HG03342 (cell line): ENCODE data around the gene CTNNB1.
A peak's percentile ranks its signal among the peaks of the same experiment; 100 is the strongest.

Experiments used
- ATAC-seq: cut with Tn5 transposase; IDR thresholded peaks from one replicate; pipeline ENCODE4 v1.9.1; 2021; ENCODE audit warnings: mild to moderate bottlenecking, moderate library complexity; ENCODE audit not compliant: unreplicated experiment

CTNNB1 gene

DNA sequence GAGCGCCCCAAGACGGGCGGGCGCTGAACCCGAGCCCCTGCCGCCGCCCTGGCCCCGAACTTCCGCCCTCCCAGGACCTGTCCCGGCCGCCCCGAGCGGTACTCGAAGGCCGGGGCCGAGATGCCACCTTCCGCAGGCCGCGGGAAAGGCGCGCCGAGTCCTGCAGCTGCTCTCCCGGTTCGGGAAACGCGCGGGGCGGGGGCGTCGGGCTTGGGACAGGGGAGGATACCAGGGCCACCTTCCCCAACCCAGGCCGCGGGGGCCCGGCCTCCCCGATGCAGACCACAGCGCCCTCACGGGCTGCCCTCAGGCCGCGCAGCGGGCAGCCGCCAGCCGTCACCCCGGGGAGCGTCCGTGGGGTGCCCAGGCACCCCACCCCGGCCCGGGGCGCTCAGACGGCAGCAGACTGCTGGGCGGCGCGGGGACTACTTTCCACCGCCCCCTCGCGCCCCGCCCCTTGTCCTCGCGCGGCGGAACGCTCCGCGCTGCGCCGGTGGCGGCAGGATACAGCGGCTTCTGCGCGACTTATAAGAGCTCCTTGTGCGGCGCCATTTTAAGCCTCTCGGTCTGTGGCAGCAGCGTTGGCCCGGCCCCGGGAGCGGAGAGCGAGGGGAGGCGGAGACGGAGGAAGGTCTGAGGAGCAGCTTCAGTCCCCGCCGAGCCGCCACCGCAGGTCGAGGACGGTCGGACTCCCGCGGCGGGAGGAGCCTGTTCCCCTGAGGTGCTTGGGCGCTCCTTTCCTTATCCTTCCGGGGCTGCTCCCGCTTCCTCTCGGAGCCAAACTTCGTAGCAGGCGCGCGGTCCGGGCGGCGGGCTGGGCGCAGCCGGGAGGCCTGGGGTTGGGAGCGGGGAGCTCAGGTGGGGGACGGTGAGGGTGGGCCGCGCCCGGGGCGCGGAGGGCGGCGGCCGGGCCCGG, at the start of gene CTNNB1:
Gene CTNNB1, plus strand, starts transcription at position 556 of the 916 bp plus-strand sequence. CDS start 24,564 bp downstream, outside the sequence.
- ATAC-seq = peak; percentile 69

DNA sequence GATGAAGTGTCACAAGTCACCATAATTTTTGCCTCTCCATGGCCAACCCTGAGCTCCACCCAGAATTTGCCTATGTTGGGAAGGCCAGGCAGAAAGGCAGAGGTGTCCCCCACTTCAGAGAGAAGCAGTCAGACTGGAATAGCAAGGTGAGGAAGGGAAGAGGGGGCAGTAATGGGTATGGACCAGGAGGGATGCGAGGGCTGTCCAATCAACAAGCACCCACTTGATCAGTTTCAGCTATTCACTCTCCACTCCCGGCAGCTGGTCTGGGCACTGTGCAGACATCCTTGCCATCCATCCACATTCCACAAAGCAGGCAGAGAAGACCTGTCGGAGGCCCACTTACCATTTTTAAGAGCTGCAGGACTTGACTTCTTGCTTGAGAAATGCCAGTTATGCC, 43.5 kb upstream of the CTNNB1 start:
- ATAC-seq = no peak

DNA sequence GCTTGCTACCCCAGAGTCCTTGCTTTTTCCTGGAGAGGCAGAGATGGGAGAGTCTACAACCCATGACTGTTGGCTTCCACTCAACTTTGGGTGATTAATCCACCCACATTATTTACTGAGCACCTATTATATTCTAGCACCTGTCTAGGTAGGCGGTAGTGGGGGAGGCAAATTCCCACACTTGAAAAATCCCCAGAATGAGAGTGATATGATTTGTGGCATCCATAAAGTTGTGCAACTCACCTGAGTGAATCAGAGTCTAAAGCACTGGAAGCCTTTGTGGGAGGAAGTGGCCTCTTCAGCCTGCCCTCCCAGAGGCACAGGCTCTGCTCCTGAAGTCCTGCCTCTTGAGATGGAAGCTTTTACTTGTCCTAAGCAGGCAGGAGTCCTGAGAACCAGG, 40.4 kb upstream of the CTNNB1 start:
- no peak for ATAC-seq

DNA sequence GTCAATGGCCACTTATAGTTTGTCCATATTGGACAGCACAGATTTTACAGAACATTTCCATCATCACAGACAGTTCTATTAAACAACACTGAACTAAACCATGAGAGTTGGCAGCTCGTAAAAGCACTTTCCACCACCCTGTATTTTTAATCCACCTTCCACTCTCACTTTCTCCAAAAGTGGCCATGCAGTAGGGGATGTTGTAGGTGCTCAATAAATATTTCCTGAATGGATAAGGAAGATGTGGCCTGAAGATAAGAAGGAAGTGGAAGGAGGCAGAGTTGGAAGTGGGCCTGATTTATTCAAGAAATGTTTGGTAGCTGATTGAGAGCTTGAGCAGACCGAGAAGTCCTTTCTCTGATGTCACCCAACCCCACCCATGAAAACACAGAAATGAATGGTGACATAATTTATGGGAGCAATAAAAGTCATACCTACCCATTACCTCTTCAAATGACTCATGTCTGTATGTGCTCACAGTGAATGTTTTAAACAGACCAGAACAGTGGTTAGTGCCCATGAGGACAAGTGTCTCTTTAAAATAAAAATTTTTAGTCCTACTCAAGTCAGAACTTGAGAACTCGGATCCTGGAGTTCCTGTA, 39.6 kb upstream of the CTNNB1 start:
- ATAC-seq = no peak

DNA sequence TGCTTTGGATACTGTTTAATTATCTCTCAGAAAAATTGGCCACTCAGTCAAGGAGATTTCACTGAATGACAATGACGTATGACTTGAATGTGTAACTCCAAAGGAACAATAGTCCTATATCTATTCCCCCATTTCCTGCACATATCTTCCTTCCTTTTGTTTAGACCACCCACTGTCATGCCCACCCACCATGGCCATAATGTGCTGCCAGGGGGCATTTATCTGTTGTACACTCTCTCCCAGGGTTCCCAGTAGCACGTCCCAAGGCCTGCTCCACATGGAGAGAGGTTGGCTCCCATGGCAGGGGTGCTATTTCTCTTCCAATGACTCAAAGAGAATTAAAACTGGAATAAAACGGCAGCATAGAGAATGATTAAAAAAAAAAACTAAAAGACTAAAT, 36.8 kb upstream of the CTNNB1 start:
- no peak for ATAC-seq

DNA sequence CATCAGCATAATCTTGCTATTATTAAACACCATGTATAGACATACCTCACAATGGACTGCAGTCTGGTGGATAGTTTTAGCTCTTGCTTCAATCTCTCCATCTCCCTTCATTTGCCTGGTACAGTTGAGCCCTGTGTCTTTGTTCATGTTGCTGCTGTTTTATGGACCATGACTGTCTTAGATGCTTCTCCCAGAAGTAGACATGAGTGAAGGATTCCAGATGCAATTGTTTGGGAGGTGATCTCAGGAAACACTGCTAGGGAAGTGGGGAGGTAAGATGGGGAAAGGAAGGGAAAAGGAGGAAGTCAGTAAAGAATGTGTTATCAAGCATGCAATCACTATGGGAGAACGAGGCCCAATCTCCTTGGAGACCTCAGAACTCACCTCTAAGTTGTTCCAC, 36.3 kb upstream of the CTNNB1 start:
- no peak for ATAC-seq

DNA sequence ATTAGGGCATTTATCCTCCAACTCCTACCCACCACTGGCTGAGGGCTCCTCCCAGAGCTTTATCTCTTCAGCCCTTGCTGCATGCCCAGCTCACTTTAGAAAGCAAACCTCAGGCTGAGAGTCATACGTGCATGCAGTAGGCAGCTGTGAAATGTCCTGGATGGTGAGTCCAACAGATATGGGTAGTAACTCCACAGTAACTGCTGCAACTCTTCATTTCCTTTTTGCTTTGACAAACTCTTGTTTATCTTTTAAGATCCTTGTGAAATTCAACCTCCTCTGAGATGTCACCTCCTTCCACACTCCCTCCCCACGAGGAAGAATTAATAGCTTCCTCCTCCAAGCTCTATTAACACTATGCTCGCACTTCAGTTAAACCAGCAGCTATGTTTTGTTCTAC, 35.9 kb upstream of the CTNNB1 start:
- ATAC-seq = no peak

DNA sequence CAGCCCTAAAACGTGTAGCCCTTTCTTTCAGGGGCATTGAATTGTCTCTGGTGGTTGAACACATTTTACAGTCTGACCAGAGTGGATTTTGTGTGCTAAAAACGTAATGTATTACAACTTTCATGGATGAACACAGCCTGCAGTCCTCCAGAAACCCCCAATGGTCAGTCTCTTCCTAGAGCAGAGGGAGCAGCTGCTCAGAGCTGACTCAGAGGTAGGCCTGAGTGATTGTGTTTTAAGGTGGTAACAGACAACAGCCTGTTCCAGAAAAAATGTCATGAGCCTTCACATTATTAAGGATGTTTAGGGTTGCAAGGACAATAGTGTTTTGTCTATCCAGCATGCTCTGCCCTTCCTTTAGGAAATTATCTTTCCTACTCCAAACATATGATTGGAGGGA, 34.5 kb upstream of the CTNNB1 start:
- no peak for ATAC-seq

DNA sequence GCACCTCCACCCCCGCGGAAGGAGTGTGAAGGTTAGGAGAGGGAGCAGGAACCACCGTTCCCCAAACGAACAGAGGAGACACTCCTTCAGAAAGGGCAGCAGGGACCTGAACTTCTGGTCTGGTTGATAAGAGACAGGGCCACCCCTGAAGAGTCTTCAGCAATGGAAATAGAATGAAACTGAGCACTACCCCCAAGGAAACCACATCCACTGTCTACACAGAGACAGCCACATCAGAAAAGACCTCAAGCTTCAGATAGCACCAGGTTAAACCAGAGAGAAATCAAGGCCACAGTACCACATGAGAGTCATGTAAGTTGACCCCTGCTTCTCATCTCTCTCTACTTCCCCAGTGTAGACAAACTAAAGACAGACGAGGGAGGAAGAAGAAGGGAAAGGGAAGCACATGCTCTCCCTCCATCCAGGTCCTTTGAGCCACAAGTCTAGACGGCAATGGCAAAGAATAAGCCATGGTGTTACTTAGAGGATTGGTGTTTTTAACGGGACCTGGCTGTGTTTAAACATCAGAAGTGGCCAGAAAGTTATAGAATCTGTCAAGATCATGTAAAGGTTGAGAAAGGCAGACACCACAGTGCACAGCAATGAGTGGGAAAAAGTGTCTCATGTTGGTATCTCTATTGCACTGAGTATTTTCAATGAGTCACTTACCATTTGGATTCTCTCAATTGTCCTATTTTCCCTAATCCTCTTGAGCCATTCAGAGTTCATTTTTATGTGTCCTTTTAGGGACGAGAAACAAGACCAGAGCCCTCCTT, 31.4 kb upstream of the CTNNB1 start:
- ATAC-seq = no peak

DNA sequence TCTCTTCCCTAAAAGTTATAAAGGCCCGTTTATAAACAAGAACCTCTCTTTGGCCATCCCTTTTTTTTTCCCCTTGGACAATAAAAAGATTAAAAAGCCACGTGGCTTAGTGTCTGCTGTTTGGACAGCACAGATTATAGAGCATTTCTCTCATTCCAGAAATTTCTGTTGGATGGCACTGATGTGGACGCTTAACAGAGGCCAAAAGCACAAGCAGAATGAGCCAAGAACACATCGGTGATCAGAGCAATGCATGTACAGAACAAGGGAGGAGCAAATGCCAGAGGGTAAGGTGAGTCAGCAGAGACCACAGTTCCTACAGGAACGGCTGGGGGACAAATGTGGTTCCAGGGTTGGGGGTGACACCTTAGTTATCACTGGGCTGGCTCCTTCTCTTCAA, 30.3 kb upstream of the CTNNB1 start:
- ATAC-seq = no peak

DNA sequence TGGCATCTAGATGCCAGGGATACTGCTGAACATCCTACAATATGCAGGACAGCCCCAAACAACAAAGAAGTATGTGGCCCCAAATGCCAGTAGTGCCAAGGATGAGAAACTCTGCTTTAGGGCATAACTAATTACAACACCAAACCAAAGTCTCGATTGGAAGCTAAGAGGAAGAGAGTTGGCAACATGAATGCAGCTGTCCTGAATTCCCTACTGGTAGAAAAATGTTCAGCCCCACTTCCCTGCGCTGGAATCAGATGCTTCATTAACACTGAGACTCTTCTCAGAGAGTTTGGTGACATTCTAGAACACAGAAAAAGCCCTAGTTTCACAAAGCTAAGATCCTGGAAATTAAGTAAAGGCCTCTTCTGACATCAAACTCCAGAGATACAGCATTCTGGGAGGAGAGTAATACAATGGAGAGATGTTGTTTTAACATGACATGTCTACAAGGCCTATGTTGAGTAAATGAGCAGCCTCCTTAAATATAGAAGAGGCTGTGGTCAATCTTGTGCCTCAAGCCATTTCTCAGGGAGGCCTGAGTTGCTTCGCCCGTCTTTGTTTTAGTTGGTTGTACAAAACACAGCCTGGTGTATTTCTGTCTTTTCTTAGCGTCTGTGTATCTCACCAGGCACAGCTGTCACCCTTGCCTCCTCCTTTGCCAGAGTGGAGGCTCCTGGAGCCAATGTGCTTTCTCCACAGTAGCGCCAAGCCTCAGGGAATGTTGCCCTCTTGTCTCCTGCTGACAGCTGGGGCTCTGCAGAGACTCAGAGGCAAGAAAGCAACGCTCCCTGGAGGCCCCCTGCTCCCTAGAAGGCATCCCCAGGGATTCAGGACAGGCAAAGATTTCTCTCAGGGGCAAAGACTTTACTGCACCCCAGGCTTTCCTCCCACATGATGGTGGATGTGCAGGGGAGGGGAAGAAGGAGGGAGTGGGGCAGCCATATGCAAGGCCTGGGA, 25.1 kb upstream of the CTNNB1 start:
- no peak for ATAC-seq

DNA sequence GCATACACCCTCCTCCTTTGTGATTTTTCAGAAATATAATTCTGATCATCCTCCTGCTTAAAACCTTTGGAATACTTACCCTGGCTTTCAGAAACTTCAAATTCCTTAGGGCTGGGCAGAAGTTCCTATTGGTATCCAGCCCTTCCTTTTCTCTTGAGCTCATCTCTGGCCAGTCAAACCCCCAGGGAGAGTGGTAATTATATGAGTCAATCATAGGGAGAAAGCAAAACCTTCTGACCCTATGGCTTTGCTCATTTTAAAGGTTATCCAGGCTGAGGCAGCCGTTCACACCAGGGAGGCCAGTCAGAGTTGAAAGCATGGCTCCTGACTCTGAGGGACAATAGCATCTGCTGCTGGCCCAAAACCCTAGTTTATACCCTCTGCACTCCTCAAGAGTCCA, 23.9 kb upstream of the CTNNB1 start:
- no peak for ATAC-seq

DNA sequence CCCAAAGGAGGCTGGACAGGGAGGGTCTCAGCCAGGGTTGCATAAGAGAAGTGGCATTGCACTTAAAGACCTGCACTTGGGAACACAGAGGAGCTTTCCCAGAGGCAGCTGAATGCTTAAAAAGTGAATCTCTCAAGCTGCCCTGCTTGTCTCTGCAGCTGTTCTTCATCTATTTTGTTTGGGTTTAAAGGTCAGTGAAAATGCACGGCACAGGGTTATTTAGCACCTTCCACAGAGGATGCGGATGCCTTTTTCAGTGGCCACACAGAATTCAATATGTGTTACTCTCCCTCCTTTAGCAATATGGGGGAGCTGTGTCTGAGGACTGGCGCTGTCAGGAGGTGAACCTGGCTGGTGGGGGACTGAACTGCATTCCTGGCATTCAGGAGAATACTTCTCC, 22.7 kb upstream of the CTNNB1 start:
- no peak for ATAC-seq

DNA sequence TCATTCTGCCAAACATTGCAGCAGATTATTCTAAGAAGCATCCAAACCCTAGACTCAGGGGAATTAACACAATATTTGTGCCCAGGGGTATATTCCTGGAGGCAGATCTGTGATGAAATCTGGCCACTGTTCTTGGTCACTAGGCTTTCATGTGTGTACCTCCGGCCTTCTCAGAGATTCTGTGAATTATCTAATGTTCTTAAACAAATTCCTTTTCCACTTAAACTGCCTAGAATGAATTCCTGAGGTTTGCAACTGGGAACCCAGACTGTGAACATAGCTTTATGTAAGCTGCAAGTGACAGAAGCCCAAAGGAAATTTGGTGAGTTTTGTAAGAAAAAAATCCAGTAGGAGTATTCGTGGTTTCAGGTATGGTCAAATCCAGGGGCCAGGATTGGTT, 20.7 kb upstream of the CTNNB1 start:
- no peak for ATAC-seq

DNA sequence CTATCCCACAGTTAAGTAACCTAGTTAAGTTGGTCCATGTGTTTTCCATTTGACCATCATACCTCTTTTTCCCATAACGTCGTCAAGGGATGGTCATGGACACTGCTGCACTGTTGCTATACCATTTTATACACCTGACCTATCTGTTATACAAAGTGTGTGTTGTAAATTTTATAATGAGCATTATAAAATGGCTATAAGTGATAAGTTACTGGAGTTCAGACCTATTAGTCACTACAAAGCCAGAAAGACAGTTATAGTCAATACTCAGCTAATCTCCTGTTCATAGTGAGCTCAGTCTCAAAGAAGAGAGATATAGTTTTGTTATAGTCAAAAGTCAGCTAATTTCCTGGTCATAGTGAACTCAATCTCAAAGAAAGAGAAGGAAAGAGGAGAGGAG, 18.9 kb upstream of the CTNNB1 start:
- ATAC-seq = no peak

DNA sequence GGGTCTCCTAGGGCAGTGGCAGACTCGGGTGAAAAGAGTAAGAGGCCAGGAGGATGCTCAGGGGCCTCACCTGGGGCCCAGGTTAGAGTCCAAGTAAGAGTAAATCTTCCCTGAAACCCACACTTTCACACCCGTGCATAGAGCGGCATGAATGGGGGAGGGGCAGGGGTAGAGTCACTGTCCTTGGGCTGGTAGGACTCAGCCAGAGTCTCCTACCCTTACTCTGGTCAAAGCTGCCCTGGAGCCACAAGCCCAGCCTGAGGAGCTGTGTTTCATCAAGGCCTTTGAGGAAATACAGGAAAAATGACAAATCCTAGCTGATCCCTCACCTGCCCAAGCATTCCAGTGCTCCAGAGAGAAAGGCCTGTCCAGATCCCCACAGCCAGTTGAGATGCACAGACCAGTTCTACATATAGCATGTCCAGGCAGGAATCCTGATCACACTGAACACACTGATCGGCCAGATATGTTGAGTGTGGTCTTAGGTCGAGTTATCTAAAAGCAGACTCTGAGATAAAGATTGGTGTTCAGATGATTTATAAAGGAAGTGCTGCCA, 16.7 kb upstream of the CTNNB1 start:
- ATAC-seq = no peak

DNA sequence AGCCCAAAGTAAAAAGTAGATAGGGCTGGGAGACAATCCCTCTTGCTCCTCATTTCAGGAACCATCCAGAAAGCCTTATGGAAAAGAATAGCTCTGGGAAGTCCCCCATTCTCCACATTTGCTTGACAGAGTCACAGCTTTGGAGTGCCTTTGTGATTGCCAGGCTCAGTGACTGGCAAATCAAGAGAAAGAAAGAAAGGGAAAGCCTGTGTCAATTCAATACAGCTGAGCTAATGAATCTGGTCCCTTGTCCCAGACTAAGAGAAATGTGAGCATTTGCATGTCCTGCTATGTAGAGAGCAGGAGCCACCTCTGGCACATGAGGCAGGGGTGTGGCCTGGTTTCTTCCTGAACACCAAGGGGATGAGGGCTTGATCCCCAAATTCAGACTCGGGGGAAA, 14.9 kb upstream of the CTNNB1 start:
- ATAC-seq = no peak

DNA sequence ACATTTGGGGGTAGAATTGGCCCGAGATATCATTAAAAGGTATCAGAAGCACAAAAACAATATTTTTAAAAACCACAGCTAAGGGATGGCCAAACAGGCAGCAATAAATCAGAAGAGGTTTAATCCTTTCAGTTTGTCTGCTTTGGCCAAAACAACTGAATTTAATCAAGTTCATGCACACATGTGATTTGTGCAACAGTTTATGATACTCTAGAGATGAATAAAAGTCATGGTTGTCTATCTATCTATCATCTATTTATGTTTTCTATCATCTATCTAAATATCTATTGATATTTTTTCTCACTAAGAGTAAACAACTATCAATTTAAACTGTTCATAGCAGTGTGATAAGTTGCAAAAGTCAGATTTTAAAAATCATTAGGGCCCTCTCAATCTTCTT, 13.0 kb upstream of the CTNNB1 start:
- ATAC-seq = no peak

DNA sequence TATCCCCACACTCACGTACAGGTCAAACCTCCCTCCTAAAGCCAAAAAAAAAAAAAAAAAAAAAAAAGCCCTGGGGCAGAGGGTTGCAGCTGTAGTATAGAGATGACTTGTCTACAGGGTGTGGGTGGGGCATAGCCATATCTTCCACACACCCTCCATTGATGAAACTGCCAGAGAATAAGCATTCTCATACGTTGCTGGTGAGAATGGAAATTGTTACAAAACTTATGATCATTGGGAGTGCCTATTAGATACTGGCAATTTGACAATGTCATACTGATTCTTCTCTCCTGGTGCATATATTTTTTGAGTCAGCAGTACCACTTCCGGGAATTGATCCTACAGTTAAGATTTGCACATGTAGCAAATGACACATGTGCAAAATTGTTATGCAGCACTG, 11.0 kb upstream of the CTNNB1 start:
- no peak for ATAC-seq
